Measurements from ENCODE around the gene GARRE1.

DNA sequence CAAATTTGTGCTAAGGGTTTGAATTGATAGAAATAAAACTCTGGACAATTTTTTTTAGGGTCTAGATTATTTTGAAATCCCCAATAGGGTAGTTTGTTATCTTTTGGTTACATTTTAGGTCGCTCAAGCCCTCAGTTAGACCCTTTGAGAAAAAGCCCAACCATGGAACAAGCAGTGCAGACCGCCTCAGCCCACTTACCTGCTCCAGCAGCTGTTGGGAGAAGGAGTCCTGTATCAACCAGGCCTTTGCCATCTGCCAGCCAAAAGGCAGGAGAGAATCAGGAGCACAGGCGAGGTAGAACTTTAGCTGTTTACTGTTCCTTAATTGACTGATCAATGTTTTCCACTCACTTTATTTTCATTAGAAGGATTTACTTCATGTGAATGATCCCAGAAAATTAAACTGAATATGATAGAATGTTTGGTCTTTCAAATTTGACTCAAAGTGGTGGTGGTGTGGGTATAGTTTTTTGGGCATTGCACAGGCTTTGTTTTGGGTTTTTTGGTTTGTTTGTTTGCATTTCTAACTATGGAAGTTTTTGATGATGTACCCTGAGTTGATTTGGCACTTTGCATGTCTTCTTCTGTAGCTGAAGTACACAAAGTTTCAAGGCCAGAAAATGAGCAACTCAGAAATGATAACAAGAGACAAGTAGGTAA, 39.2 kb upstream of the GARRE1 start:
- no peak for TF ChIP-seq ZBTB7A (IDR thresholded peaks at IDR 0.05; ENCODE audit: low read depth)
- no peak for TF ChIP-seq YY1 (IDR thresholded peaks at IDR 0.05; ENCODE audit: low read depth)
- no peak for TF ChIP-seq EP300 (IDR thresholded peaks at IDR 0.05; ENCODE audit: borderline replicate concordance)
- no peak for TF ChIP-seq NFIC (IDR thresholded peaks at IDR 0.05)
- TF ChIP-seq, protein P1, sequence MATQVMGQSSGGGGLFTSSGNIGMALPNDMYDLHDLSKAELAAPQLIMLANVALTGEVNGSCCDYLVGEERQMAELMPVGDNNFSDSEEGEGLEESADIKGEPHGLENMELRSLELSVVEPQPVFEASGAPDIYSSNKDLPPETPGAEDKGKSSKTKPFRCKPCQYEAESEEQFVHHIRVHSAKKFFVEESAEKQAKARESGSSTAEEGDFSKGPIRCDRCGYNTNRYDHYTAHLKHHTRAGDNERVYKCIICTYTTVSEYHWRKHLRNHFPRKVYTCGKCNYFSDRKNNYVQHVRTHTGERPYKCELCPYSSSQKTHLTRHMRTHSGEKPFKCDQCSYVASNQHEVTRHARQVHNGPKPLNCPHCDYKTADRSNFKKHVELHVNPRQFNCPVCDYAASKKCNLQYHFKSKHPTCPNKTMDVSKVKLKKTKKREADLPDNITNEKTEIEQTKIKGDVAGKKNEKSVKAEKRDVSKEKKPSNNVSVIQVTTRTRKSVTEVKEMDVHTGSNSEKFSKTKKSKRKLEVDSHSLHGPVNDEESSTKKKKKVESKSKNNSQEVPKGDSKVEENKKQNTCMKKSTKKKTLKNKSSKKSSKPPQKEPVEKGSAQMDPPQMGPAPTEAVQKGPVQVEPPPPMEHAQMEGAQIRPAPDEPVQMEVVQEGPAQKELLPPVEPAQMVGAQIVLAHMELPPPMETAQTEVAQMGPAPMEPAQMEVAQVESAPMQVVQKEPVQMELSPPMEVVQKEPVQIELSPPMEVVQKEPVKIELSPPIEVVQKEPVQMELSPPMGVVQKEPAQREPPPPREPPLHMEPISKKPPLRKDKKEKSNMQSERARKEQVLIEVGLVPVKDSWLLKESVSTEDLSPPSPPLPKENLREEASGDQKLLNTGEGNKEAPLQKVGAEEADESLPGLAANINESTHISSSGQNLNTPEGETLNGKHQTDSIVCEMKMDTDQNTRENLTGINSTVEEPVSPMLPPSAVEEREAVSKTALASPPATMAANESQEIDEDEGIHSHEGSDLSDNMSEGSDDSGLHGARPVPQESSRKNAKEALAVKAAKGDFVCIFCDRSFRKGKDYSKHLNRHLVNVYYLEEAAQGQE (IDR thresholded peaks at IDR 0.05; ENCODE audit: low read depth): no peak
- no peak for TF ChIP-seq MAX (IDR thresholded peaks at IDR 0.05)
- TF ChIP-seq CEBPB (IDR thresholded peaks at IDR 0.05): no peak
- no peak for TF ChIP-seq CREB1 (IDR thresholded peaks at IDR 0.05; ENCODE audit: low read depth)
- no peak for TF ChIP-seq TAF1 (IDR thresholded peaks at IDR 0.05; ENCODE audit: low read depth)
- TF ChIP-seq FOXM1 (IDR thresholded peaks at IDR 0.05; ENCODE audit: borderline replicate concordance, low read depth): no peak

All from Ishikawa (cell line).